ENCODE results near the gene UPK3A. TPM values are rescaled to one million over a fixed set of nuclear protein-coding genes. Genes with fewer than 3 reads are reported as not detected.

UPK3A gene
- total RNA-seq, 1 experiment from 2014 or later: 1.0 TPM

- ChIA-PET CTCF (no interaction called here), POLR2A (ENCODE audit: unreplicated experiment) (no interaction called here)
- Histone ChIP-seq H3K27ac (no peak overlapping the region), H3K9me2 (ENCODE audit: insufficient read depth) (no peaks in the 10 kb centered on the region), H3K4me2 (peak overlapping the region; percentile 99), H3K9me3 (ENCODE audit: insufficient read depth, low read depth) (no peaks in the 10 kb centered on the region), H2AFZ (no peak overlapping the region), H3K36me3 (ENCODE audit: low read depth) (no peaks in the 10 kb centered on the region), H3K4me3 (peak overlapping the region; percentile 90), H3K79me2 (ENCODE audit: low read depth) (peaks cover 9% of the 10 kb centered on the region; the same call in 1 of the 2 replicates), H4K20me1 (ENCODE audit: insufficient read depth) (peaks cover 11% of the 10 kb centered on the region; the same call in 1 of the 2 replicates), H3K4me1 (replicated peaks; ENCODE audit: insufficient read depth) (peaks cover 12% of the 10 kb centered on the region), H3F3A (ENCODE audit: insufficient read depth, low read depth) (peaks cover 12% of the 10 kb centered on the region; the same call in 1 of the 2 replicates), H3K27me3 (ENCODE audit: insufficient read depth, low read depth) (no peaks in the 10 kb centered on the region)
- TF ChIP-seq CTCF (conservative IDR thresholded peaks at IDR 0.05) (no peak), EZH2 (IDR thresholded peaks at IDR 0.05; ENCODE audit: low read depth) (no peak)
- no peak for DNase-seq
- BruUV-seq (replicated peaks): no TSS peak
- intact Hi-C loops (cut with micrococcal nuclease; ENCODE audit: unreplicated experiment): loop anchor here (10.0 kb wide), 1 partner anchor 75 kb away; the partner anchor contains the start of gene NUP50
These were observed 45.1 kb upstream of the UPK3A start for GRCh38 chr22:45239681-45240051.

- H4K20me1 ChIP-seq (ENCODE audit: insufficient read depth): peaks cover 11% of the 10 kb centered on the region; the same call in 1 of the 2 replicates
- H3F3A ChIP-seq (ENCODE audit: insufficient read depth, low read depth): peaks cover 12% of the 10 kb centered on the region; the same call in 1 of the 2 replicates
- peak overlapping the region; percentile 80 for H2AFZ ChIP-seq
- intact Hi-C loops (cut with micrococcal nuclease; ENCODE audit: unreplicated experiment): loop anchor here (10.0 kb wide), 1 partner anchor 75 kb away; the partner anchor contains the start of gene NUP50
- CTCF ChIA-PET: no interaction called here
- H3K9me2 ChIP-seq (ENCODE audit: insufficient read depth): no peaks in the 10 kb centered on the region
- no peaks in the 10 kb centered on the region for H3K27me3 ChIP-seq (ENCODE audit: insufficient read depth, low read depth)
- TF ChIP-seq CTCF (conservative IDR thresholded peaks at IDR 0.05): no peak
- no peak for TF ChIP-seq EZH2 (IDR thresholded peaks at IDR 0.05; ENCODE audit: low read depth)
- no peaks in the 10 kb centered on the region for H3K36me3 ChIP-seq (ENCODE audit: low read depth)
- peaks cover 9% of the 10 kb centered on the region; the same call in 1 of the 2 replicates for H3K79me2 ChIP-seq (ENCODE audit: low read depth)
- DNase-seq: no peak
- peak overlapping the region; percentile 99 for H3K4me2 ChIP-seq
- H3K4me3 ChIP-seq: peak overlapping the region; percentile 90
- peaks cover 12% of the 10 kb centered on the region for H3K4me1 ChIP-seq (replicated peaks; ENCODE audit: insufficient read depth)
- POLR2A ChIA-PET (ENCODE audit: unreplicated experiment): no interaction called here
- no peaks in the 10 kb centered on the region for H3K9me3 ChIP-seq (ENCODE audit: insufficient read depth, low read depth)
- no peak overlapping the region for H3K27ac ChIP-seq
- no TSS peak for BruUV-seq (replicated peaks)
These were observed 44.5 kb upstream of the UPK3A start for GRCh38 chr22:45240104-45240809.

GRCh38 chr22:45240810-45241631, 43.7 kb upstream of the UPK3A start, which contains the start of gene KIAA0930:
Gene KIAA0930 (minus strand): TSS chr22:45240894. CDS start chr22:45240703, 191 bp downstream.
- Histone ChIP-seq H3K4me3 (peak within 1 kb of the TSS; percentile 90), H4K20me1 (ENCODE audit: insufficient read depth) (peaks cover 11% of the 10 kb centered on the region; the same call in 1 of the 2 replicates), H2AFZ (peak within 1 kb of the TSS; percentile 80), H3K36me3 (ENCODE audit: low read depth) (no peaks in the 10 kb centered on the region), H3K4me1 (replicated peaks; ENCODE audit: insufficient read depth) (peaks cover 12% of the 10 kb centered on the region), H3K27me3 (ENCODE audit: insufficient read depth, low read depth) (no peaks in the 10 kb centered on the region), H3K9me3 (ENCODE audit: insufficient read depth, low read depth) (no peaks in the 10 kb centered on the region), H3K79me2 (ENCODE audit: low read depth) (peaks cover 9% of the 10 kb centered on the region; the same call in 1 of the 2 replicates), H3K4me2 (peak within 1 kb of the TSS; percentile 99), H3K27ac (no peak within 1 kb of the TSS), H3K9me2 (ENCODE audit: insufficient read depth) (no peaks in the 10 kb centered on the region), H3F3A (ENCODE audit: insufficient read depth, low read depth) (peaks cover 15% of the 10 kb centered on the region; the same call in 1 of the 2 replicates)
- POLR2A ChIA-PET (ENCODE audit: unreplicated experiment): no interaction called here
- TF ChIP-seq EZH2 (IDR thresholded peaks at IDR 0.05; ENCODE audit: low read depth) (no peak), CTCF (conservative IDR thresholded peaks at IDR 0.05) (no peak)
- no TSS peak for BruUV-seq (replicated peaks)
- intact Hi-C loops (cut with micrococcal nuclease; ENCODE audit: unreplicated experiment): loop anchor here (10.0 kb wide), 1 partner anchor 76 kb away; the partner anchor contains the start of gene NUP50
- DNase-seq: peak; percentile 39 to 56
- CTCF ChIA-PET: no interaction called here
